NB4 (cell line): ENCODE data around the gene TRIM2.
A peak's percentile ranks its signal among the peaks of the same experiment; 100 is the strongest.

Experiments
- DNase-seq: peaks from one replicate; pipeline ENCODE4 v3.0.0; 2010; ENCODE audit warnings: low read depth
- H3K4me3 ChIP-seq: one replicate; pipeline ENCODE4 v1.5.1; 2011; ENCODE audit warnings: mild to moderate bottlenecking, low read depth, low read length, moderate library complexity
- MYC ChIP-seq: IDR thresholded peaks from 2 replicates; pipeline ENCODE4 v1.6.1; 2011; ENCODE audit warnings: low read depth, low read length
- POLR2A ChIP-seq: IDR thresholded peaks from 2 replicates; pipeline ENCODE4 v1.6.1; 2011; ENCODE audit warnings: mild to moderate bottlenecking; ENCODE audit not compliant: insufficient read length; ENCODE audit errors: extremely low read depth
- TF ChIP-seq, protein P1 (sequence below): IDR thresholded peaks from 2 replicates; pipeline ENCODE4 v1.6.1; 2011; ENCODE audit warnings: low read depth, low read length
- TF ChIP-seq, protein P2 (sequence below): IDR thresholded peaks from one replicate; pipeline ENCODE4 v1.5.1; 2012; ENCODE audit warnings: low read depth, low read length

The TRIM2 gene

DNA sequence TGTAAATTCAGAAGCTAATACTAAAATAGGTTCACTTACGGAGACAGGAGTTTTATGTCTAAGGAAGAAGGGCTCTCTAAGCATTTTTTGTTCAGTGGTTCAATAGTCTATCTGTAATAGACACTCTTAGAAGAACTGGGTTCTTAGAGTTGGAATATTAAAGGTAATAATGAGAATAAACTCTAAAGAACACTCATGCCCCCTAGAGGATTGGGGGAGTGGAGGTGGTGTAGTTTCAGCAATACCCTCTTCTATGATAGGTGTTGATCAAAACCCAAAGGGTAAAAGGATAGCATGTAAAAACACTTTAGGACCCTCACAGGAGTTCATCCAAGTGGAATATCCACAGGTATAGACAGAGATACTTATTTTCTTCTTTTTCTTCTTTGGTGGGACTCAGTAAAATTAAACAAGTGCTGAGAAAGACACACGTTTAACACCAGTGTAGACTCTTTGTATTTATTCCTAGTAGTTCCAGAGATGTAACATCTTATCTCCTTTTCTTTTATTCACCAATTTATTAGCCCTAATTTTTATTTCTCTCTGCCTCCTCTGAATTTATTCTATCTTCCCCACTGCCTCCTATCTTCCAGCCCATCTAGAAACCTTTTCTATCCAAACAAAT is 114.6 kb downstream of the TRIM2 start:
- H3K4me3 ChIP-seq, result no peak overlapping the region
- TF ChIP-seq, protein P1, sequence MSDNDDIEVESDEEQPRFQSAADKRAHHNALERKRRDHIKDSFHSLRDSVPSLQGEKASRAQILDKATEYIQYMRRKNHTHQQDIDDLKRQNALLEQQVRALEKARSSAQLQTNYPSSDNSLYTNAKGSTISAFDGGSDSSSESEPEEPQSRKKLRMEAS, result no peak
- TF ChIP-seq, protein P2, sequence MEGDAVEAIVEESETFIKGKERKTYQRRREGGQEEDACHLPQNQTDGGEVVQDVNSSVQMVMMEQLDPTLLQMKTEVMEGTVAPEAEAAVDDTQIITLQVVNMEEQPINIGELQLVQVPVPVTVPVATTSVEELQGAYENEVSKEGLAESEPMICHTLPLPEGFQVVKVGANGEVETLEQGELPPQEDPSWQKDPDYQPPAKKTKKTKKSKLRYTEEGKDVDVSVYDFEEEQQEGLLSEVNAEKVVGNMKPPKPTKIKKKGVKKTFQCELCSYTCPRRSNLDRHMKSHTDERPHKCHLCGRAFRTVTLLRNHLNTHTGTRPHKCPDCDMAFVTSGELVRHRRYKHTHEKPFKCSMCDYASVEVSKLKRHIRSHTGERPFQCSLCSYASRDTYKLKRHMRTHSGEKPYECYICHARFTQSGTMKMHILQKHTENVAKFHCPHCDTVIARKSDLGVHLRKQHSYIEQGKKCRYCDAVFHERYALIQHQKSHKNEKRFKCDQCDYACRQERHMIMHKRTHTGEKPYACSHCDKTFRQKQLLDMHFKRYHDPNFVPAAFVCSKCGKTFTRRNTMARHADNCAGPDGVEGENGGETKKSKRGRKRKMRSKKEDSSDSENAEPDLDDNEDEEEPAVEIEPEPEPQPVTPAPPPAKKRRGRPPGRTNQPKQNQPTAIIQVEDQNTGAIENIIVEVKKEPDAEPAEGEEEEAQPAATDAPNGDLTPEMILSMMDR, result peak; percentile 64
- TF ChIP-seq MYC (no peak), POLR2A (no peak)
- peak; percentile 57 for DNase-seq

DNA sequence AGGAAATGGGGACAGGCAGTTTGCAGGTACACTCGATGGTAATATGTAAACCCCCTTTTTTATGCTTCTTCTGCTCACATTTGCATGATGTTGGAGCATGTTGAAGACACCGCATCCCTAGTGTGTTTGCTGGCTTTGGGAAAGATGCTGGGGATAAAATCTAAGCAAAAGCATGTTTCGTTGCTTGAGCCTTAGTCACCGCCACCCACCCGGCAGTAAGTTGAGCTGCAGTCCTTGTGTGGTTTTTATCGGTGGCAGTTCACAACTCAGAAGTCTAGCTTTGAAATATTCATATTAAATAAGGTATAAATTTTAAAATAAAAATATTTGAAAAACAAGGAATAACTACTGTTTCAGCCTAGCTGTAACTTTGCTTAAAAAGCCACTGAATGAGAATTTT is 118.5 kb downstream of the TRIM2 start:
- TF ChIP-seq MYC (no peak), POLR2A (no peak)
- TF ChIP-seq, protein P1, result no peak
- TF ChIP-seq, protein P2, result no peak
- DNase-seq, result no peak
- H3K4me3 ChIP-seq, result no peak overlapping the region

DNA sequence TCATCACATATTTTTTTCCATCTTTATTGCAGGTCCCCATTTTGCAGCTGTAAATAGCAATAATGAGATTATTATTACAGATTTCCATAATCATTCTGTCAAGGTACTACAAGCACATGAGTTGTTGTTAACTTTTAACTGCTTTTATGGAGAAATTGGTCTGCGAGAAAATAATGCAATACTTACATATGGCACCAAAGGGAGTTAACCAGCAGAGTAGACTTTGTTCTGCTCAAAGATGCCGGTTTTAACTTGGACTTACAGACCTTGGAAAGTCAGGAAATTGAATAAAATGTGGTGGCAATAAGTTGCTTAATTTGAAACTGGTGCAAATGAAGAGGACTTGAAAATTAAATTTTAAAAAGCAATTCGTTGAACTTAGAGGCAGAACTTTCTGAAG is 119.8 kb downstream of the TRIM2 start:
- no peak for DNase-seq
- TF ChIP-seq POLR2A (no peak), MYC (no peak)
- TF ChIP-seq, protein P1, result no peak
- TF ChIP-seq, protein P2, result no peak
- H3K4me3 ChIP-seq, result no peak overlapping the region

DNA sequence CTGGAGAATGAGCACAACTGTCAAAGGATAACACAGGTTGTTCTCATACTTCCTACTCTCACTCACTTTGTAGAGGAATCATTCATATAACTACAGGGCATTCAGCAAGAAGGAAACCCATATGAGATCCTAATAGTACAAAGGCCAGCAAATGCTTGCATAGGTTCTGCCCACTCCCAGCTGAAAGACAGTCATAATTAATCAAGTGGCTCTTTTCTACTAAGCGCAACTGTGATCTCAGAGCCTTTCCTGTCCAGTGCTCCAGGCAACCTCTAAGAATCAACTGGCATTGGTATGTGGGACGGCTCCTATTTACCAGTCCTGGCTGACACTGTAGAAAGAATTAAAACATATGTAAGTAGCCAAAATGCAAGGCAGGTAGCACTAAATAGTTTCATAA is 121.3 kb downstream of the TRIM2 start:
- TF ChIP-seq, protein P2, result no peak
- TF ChIP-seq POLR2A (no peak), MYC (no peak)
- no peak overlapping the region for H3K4me3 ChIP-seq
- no peak for DNase-seq

DNA sequence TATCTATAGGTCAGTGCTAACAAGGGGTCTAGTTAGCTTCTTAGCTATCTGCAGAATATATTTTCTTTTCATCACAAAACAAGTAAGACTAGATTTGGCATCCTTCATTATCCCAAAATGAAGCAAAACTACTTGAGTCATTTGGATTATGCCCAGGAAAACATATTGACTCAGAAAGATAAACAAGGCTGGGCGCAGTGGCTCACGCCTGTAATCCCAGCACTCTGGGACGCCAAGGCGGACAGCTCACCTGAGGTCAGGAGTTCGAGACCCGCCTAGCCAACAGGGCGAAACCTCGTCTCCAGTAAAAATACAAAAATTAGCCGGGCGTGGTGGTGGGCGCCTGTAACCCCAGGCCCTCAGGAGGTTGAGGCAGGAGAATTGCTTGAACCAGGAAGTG is 122.3 kb downstream of the TRIM2 start:
- H3K4me3 ChIP-seq, result no peak overlapping the region
- no peak for DNase-seq
- TF ChIP-seq, protein P2, result no peak
- no peak for TF ChIP-seq MYC
- TF ChIP-seq, protein P1, result no peak
- TF ChIP-seq POLR2A, result no peak

DNA sequence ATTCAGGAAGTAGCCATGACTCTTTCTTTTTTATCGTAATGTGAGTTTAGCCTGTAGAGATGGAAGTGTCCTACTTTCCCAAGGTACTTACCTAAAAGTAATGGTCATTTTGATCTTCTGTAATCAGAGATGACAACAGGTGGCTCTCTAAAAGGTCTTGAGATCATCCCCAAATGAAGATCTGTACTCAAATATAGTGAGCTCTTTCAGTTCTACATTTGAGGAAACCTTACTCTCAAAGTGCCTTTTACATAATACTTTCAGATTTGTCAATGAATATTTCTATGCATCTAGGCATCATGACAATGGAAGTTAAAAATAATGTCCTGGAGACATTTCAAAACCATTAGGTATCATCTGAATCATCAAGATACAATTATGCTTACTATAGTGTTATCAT is 123.0 kb downstream of the TRIM2 start:
- no peak for DNase-seq
- no peak overlapping the region for H3K4me3 ChIP-seq
- TF ChIP-seq, protein P1, result no peak
- TF ChIP-seq, protein P2, result no peak
- no peak for TF ChIP-seq MYC
- TF ChIP-seq POLR2A, result no peak
